A549 treated with dexamethasone at 1 μM for 4 hours (cell line): ENCODE results near the gene DOCK10. TPM values are rescaled to one million over a fixed set of nuclear protein-coding genes. Genes with fewer than 3 reads are reported as not detected.

Experiments
- total RNA-seq: library from RNA; stranded (reverse); fragments of 200-300 nt; extraction: Qiagen RNA extraction; gene quantifications from 5 replicates; pipeline ENCODE4 v1.2.3, GENCODE V29; 2022

Gene DOCK10
- 24.0 to 27.3 TPM (median 26.2 TPM) in 5 replicates for total RNA-seq

GRCh38 chr2:225041851-225042799, at the start of gene DOCK10:
Gene DOCK10 (minus strand): TSS chr2:225042468. CDS start chr2:225042374, 94 bp downstream.

GRCh38 chr2:224716201-224716600, 326.1 kb downstream of the DOCK10 start, which contains the start of gene CCDC195:
Gene CCDC195 (minus strand): TSS chr2:224716365. CDS start chr2:224716365, 0 bp downstream.

